Fibroblast of lung (primary cell): Measurements from ENCODE around the gene RAI1.

Experiments
- CTCF ChIP-seq, 2 donors: IDR thresholded peaks in 1 of 2; conservative IDR thresholded peaks in 1 of 2; 1 replicate in 1 of 2; 2 replicates in 1 of 2; pipeline ENCODE4 v1.5.1; 2011 to 2012; ENCODE audit warnings: low read length in 2 of 2, control low read depth in 1 of 2, inconsistent platforms in 1 of 2, low read depth in 1 of 2, mild to moderate bottlenecking in 1 of 2
- EZH2 ChIP-seq: IDR thresholded peaks from 2 replicates; pipeline ENCODE4 v1.5.1; 2012; ENCODE audit warnings: low read length, control low read depth, mild to moderate bottlenecking; ENCODE audit errors: missing control alignments

- TF ChIP-seq CTCF (conservative IDR thresholded peaks at IDR 0.05 in 1 of 2, IDR thresholded peaks at IDR 0.05 in 1 of 2; ENCODE audit: low read depth in 1 of 2, low read length in 2 of 2): no peak
- TF ChIP-seq EZH2: no peak
These were observed 71.6 kb downstream of the RAI1 start for GRCh38 chr17:17752821-17753321.
